Measurements from ENCODE around the gene SUGP1. TPM values are rescaled to one million over a fixed set of nuclear protein-coding genes. Genes with fewer than 3 reads are reported as not detected.

The SUGP1 gene
- total RNA-seq, 1 donor = 32.0 TPM

- no peak for DNase-seq (ENCODE audit: low read depth in 2 of 3, low spot score in 2 of 3)
Observed at GRCh38 chr19:19304186-19304965, 15.9 kb downstream of the SUGP1 start.

GRCh38 chr19:19303411-19303810 is 16.9 kb downstream of the SUGP1 start:
- DNase-seq (ENCODE audit: low read depth in 2 of 3, low spot score in 2 of 3) = no peak

- no peak for DNase-seq (ENCODE audit: low read depth in 2 of 3, low spot score in 2 of 3)
Observed at GRCh38 chr19:19300613-19301012, 19.7 kb downstream of the SUGP1 start.

GRCh38 chr19:19297759-19298158 is 22.6 kb downstream of the SUGP1 start:
- no peak for DNase-seq (ENCODE audit: low read depth in 2 of 3, low spot score in 2 of 3)

- DNase-seq (ENCODE audit: low read depth in 2 of 3, low spot score in 2 of 3) = no peak
Observed at GRCh38 chr19:19296953-19297689, 23.2 kb downstream of the SUGP1 start.

GRCh38 chr19:19294914-19295313 is 25.4 kb downstream of the SUGP1 start:
- DNase-seq (ENCODE audit: low read depth in 2 of 3, low spot score in 2 of 3) = no peak

GRCh38 chr19:19292607-19293006 is 27.7 kb downstream of the SUGP1 start:
- no peak for DNase-seq (ENCODE audit: low read depth in 2 of 3, low spot score in 2 of 3)

- DNase-seq (ENCODE audit: low read depth in 2 of 3, low spot score in 2 of 3) = no peak
Observed at GRCh38 chr19:19285686-19286085, 34.6 kb downstream of the SUGP1 start.

- DNase-seq (ENCODE audit: low read depth in 2 of 3, low spot score in 2 of 3) = no peak
Observed at GRCh38 chr19:19280561-19280960, 39.7 kb downstream of the SUGP1 start.

- DNase-seq (ENCODE audit: low read depth in 2 of 3, low spot score in 2 of 3) = no peak
Observed at GRCh38 chr19:19279853-19280252, 40.5 kb downstream of the SUGP1 start.

GRCh38 chr19:19279062-19279612 is 41.2 kb downstream of the SUGP1 start:
- no peak for DNase-seq (ENCODE audit: low read depth in 2 of 3, low spot score in 2 of 3)

GRCh38 chr19:19278315-19278714 is 42.0 kb downstream of the SUGP1 start:
- DNase-seq (ENCODE audit: low read depth in 2 of 3, low spot score in 2 of 3) = no peak

- no peak for DNase-seq (ENCODE audit: low read depth in 2 of 3, low spot score in 2 of 3)
Observed at GRCh38 chr19:19276851-19277250, 43.5 kb downstream of the SUGP1 start.

- DNase-seq (ENCODE audit: low read depth in 2 of 3, low spot score in 2 of 3) = no peak
Observed at GRCh38 chr19:19276386-19276785, 43.9 kb downstream of the SUGP1 start.

- DNase-seq (ENCODE audit: low read depth in 2 of 3, low spot score in 2 of 3) = no peak
Observed at GRCh38 chr19:19274716-19275565, 45.4 kb downstream of the SUGP1 start.

- DNase-seq (ENCODE audit: low read depth in 2 of 3, low spot score in 2 of 3) = no peak
Observed at GRCh38 chr19:19274146-19274545, 46.2 kb downstream of the SUGP1 start.

- no peak for DNase-seq (ENCODE audit: low read depth in 2 of 3, low spot score in 2 of 3)
Observed at GRCh38 chr19:19271828-19272599, 48.3 kb downstream of the SUGP1 start.

GRCh38 chr19:19270749-19271571 is 49.3 kb downstream of the SUGP1 start:
- no peak for DNase-seq (ENCODE audit: low read depth in 2 of 3, low spot score in 2 of 3)

GRCh38 chr19:19269952-19270694 is 50.2 kb downstream of the SUGP1 start:
- DNase-seq (ENCODE audit: low read depth in 2 of 3, low spot score in 2 of 3) = no peak
